DOHH2 (cell line): Measurements from ENCODE around the gene SYNDIG1.

ENCODE experiments used
- H3F3A ChIP-seq: fragments of 200-600 bp; sonication (generic), shearing (Covaris generic); 2 replicates; pipeline ENCODE4 v1.6.0; 2016; ENCODE audit warnings: antibody characterized with exemption, mild to moderate bottlenecking; ENCODE audit not compliant: control insufficient read depth, insufficient read depth
- H3K27ac ChIP-seq: fragments of 200-600 bp; sonication (generic); 2 replicates; pipeline ENCODE4 v1.5.1; 2014; ENCODE audit warnings: low read depth, mild to moderate bottlenecking, low read length, moderate library complexity
- H3K27me3 ChIP-seq: fragments of 200-600 bp; sonication (generic); 2 replicates; pipeline ENCODE4 v1.6.1; 2014; ENCODE audit warnings: mild to moderate bottlenecking, low read length, mixed read lengths; ENCODE audit not compliant: control insufficient read depth
- H3K36me3 ChIP-seq: fragments of 200-600 bp; sonication (generic); 2 replicates; pipeline ENCODE4 v1.6.1; 2014; ENCODE audit warnings: mild to moderate bottlenecking, low read length, moderate library complexity, mixed read lengths; ENCODE audit not compliant: control insufficient read depth
- H3K4me1 ChIP-seq: fragments of 200-600 bp; sonication (generic); 2 replicates; pipeline ENCODE4 v1.6.1; 2014; ENCODE audit warnings: mild to moderate bottlenecking, low read length, mixed read lengths; ENCODE audit not compliant: control insufficient read depth
- H3K4me2 ChIP-seq: fragments of 200-600 bp; sonication (generic); 2 replicates; pipeline ENCODE4 v1.6.0; 2014; ENCODE audit warnings: mild to moderate bottlenecking, low read length, moderate library complexity
- H3K4me3 ChIP-seq: fragments of 200-600 bp; sonication (generic); 2 replicates; pipeline ENCODE4 v1.5.1; 2014; ENCODE audit warnings: mild to moderate bottlenecking, low read length, mixed read lengths
- H3K79me2 ChIP-seq: fragments of 200-600 bp; sonication (generic); 2 replicates; pipeline ENCODE4 v1.6.1; 2014; ENCODE audit warnings: mild to moderate bottlenecking, low read length, mixed read lengths; ENCODE audit not compliant: control insufficient read depth
- H3K9me2 ChIP-seq: fragments of 200-600 bp; sonication (generic); replicated peaks from 2 replicates; pipeline ENCODE4 v1.6.1; 2014; ENCODE audit warnings: mild to moderate bottlenecking, low read length, mixed read lengths; ENCODE audit not compliant: control insufficient read depth
- H3K9me3 ChIP-seq: fragments of 200-600 bp; sonication (generic); 2 replicates; pipeline ENCODE4 v1.6.1; 2014; ENCODE audit warnings: antibody characterized with exemption, low read length, mixed read lengths; ENCODE audit not compliant: control insufficient read depth, insufficient read depth
- H4K20me1 ChIP-seq: fragments of 200-600 bp; sonication (generic); 2 replicates; pipeline ENCODE4 v1.6.0; 2014; ENCODE audit warnings: low read depth, mild to moderate bottlenecking, antibody characterized with exemption, low read length, moderate library complexity; ENCODE audit not compliant: control insufficient read depth, insufficient read depth
- CTCF ChIP-seq: fragments of 200-600 bp; sonication (generic); IDR thresholded peaks from one replicate; pipeline ENCODE4 v1.5.1; 2014; ENCODE audit warnings: antibody characterized with exemption, mild to moderate bottlenecking, low read depth, low read length; ENCODE audit not compliant: poor library complexity, severe bottlenecking
- EZH2phosphoT487 ChIP-seq: fragments of 200-600 bp; sonication (generic); IDR thresholded peaks from 2 replicates; pipeline ENCODE4 v1.6.1; 2017; ENCODE audit warnings: borderline replicate concordance, mild to moderate bottlenecking, antibody characterized with exemption, low read length, moderate library complexity, mixed read lengths

The SYNDIG1 gene

DNA sequence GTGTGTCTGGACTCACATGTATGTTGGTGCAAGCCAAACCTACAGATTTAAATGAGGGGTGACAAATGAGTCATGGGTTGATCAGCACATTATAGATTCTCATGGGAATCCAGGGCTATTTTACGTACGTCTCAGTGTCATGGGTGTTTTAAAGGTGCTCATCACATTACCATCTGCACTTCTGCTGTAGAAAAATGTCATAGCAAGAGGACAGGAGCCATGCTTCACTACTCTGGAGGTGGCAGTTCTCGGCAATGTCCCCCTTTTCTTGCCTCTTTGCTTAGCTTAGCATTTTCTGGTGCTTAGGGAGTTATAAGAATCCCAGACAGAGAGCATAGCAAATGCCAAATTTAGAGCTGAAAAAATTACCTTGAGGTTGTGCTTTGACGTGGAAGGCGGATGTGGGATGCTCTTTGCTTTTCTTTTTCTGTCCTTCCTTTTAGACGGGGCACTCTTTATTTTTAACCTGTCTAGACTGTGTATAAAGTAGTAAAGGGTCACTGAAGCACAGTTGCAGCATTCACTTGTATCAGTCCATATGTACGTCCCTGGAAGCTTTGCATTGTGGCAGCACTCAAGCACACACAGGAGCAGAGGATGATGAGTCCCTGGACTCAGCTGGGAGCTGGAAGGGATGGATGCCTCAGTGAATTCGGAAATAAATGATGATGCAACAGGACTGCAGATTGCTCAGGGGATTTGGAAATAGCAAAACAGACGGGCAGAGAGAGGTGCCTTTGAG is 139.7 kb downstream of the SYNDIG1 start:
- Histone ChIP-seq H4K20me1 (no peaks in the 10 kb centered on the region), H3K79me2 (no peaks in the 10 kb centered on the region), H3K4me2 (peak overlapping the region; percentile 57), H3K9me3 (no peaks in the 10 kb centered on the region), H3K36me3 (no peaks in the 10 kb centered on the region), H3K9me2 (no peaks in the 10 kb centered on the region), H3K27ac (peak overlapping the region; percentile 61), H3K4me3 (peak overlapping the region; percentile 36), H3F3A (no peaks in the 10 kb centered on the region), H3K27me3 (no peaks in the 10 kb centered on the region), H3K4me1 (peaks cover 28% of the 10 kb centered on the region)
- TF ChIP-seq CTCF (no peak), EZH2phosphoT487 (no peak)

GRCh38 chr20:24609757-24610156 is 140.3 kb downstream of the SYNDIG1 start:
- Histone ChIP-seq H3K4me1 (peaks cover 30% of the 10 kb centered on the region), H3K27ac (peak overlapping the region; percentile 61), H3K79me2 (no peaks in the 10 kb centered on the region), H3K9me3 (no peaks in the 10 kb centered on the region), H3K9me2 (no peaks in the 10 kb centered on the region), H3K27me3 (no peaks in the 10 kb centered on the region), H4K20me1 (no peaks in the 10 kb centered on the region), H3F3A (no peaks in the 10 kb centered on the region), H3K36me3 (no peaks in the 10 kb centered on the region), H3K4me2 (peak overlapping the region; percentile 57), H3K4me3 (peak overlapping the region; percentile 36)
- no peak for TF ChIP-seq CTCF
- no peak for TF ChIP-seq EZH2phosphoT487

- TF ChIP-seq CTCF (no peak), EZH2phosphoT487 (no peak)
Observed at GRCh38 chr20:24610341-24611115, 141.1 kb downstream of the SYNDIG1 start.

More at GRCh38 chr20:24610341-24611115, 141.1 kb downstream of the SYNDIG1 start:
- Histone ChIP-seq H3K9me3 (no peaks in the 10 kb centered on the region), H3F3A (no peaks in the 10 kb centered on the region), H3K27ac (peak overlapping the region; percentile 61; the same call in 1 of the 2 replicates), H4K20me1 (no peaks in the 10 kb centered on the region), H3K9me2 (no peaks in the 10 kb centered on the region), H3K27me3 (no peaks in the 10 kb centered on the region), H3K36me3 (no peaks in the 10 kb centered on the region), H3K4me3 (no peak overlapping the region), H3K4me2 (no peak overlapping the region), H3K79me2 (no peaks in the 10 kb centered on the region), H3K4me1 (peaks cover 31% of the 10 kb centered on the region)
